Endothelial cell of umbilical vein (primary cell): ENCODE results near the gene PALM. TPM values are rescaled to one million over a fixed set of nuclear protein-coding genes. Genes with fewer than 3 reads are reported as not detected.

Source experiments
- BruUV-seq: library from RNA; stranded (reverse); fragments of 400-500 nt; replicated peaks from 2 replicates; lab custom pipeline; 2021; lab: Mats Ljungman, UMichigan
- CTCF ChIA-PET: fragments of 300-600, 350-600 bp; sonication (Branson Sonifier 250); formaldehyde crosslinking; loops from one replicate; lab custom pipeline; 2021; ENCODE audit warnings: antibody characterized with exemption, inconsistent platforms; lab: Charles Lee
- POLR2A ChIA-PET: fragments of 300-600, 350-600 bp; sonication (Branson Sonifier 250); formaldehyde crosslinking; loops from one replicate; lab custom pipeline; 2021; ENCODE audit warnings: antibody characterized with exemption, inconsistent platforms; lab: Charles Lee
- DNase-seq: peaks from one replicate; pipeline ENCODE4 v3.0.0-alpha.2; 2011; ENCODE audit warnings: low read depth, low spot score
- FAIRE-seq: peaks from 2 replicates; lab custom pipeline; 2011; peaks lifted over from hg19 to GRCh38; lab: Jason Lieb, UNC
- H2AFZ ChIP-seq: 2 replicates; pipeline ENCODE4 v1.6.0; 2012; ENCODE audit warnings: low read depth, low read length, control low read depth, inconsistent platforms
- H3K27ac ChIP-seq: 2 replicates; pipeline ENCODE4 v1.5.1; 2011; ENCODE audit warnings: low read depth, mild to moderate bottlenecking, control low read depth, low read length, moderate library complexity; ENCODE audit not compliant: insufficient read depth
- H3K27me3 ChIP-seq, 2 experiments: 2 replicates each; pipeline versions ENCODE4 v1.6.0 to v1.6.1; 2011; ENCODE audit warnings: low read length in 2 of 2, mixed read lengths in 1 of 2; ENCODE audit not compliant: control insufficient read depth in 2 of 2, insufficient read depth in 2 of 2
- H3K36me3 ChIP-seq, 2 experiments: 2 replicates in 1 of 2; 3 replicates in 1 of 2; pipeline ENCODE4 v1.5.1; 2011; ENCODE audit warnings: low read length in 2 of 2, mild to moderate bottlenecking in 1 of 2, moderate library complexity in 1 of 2; ENCODE audit not compliant: control insufficient read depth in 2 of 2, insufficient read depth in 2 of 2; ENCODE audit errors: extremely low read depth in 1 of 2
- H3K4me1 ChIP-seq: 3 replicates; pipeline ENCODE4 v1.5.1; 2011; ENCODE audit warnings: mild to moderate bottlenecking, low read length; ENCODE audit not compliant: control insufficient read depth, insufficient read depth; ENCODE audit errors: extremely low read depth
- H3K4me2 ChIP-seq: 2 replicates; pipeline ENCODE4 v1.6.1; 2011; ENCODE audit warnings: low read length, control low read depth, mixed read lengths; ENCODE audit not compliant: insufficient read depth
- H3K4me3 ChIP-seq, 3 experiments: fragments of 200-600 bp in 1 of 3; sonication (generic), shearing (Covaris generic) in 1 of 3; replicated peaks in 1 of 3; 2 replicates each; pipeline ENCODE4 v1.5.1; 2011 to 2016; ENCODE audit warnings: control low read depth in 3 of 3, low read length in 3 of 3, mild to moderate bottlenecking in 2 of 3, inconsistent platforms in 1 of 3, low read depth in 1 of 3, moderate library complexity in 1 of 3; ENCODE audit not compliant: insufficient read depth in 1 of 3
- H3K79me2 ChIP-seq: 2 replicates; pipeline ENCODE4 v1.6.0; 2012; ENCODE audit warnings: low read length, inconsistent platforms; ENCODE audit not compliant: control insufficient read depth, insufficient read depth
- H3K9ac ChIP-seq: replicated peaks from 2 replicates; pipeline ENCODE3; 2011; ENCODE audit warnings: low read length, control low read depth; ENCODE audit not compliant: insufficient read depth; ENCODE audit errors: extremely low read depth
- H3K9me1 ChIP-seq: replicated peaks from 3 replicates; pipeline ENCODE4 v1.6.0; 2011; ENCODE audit warnings: mild to moderate bottlenecking, low read length; ENCODE audit not compliant: control insufficient read depth, insufficient read depth; ENCODE audit errors: extremely low read depth
- H3K9me3 ChIP-seq: replicated peaks from 2 replicates; pipeline ENCODE4 v1.5.1; 2012; ENCODE audit warnings: low read length, inconsistent platforms; ENCODE audit not compliant: control insufficient read depth, insufficient read depth
- H4K20me1 ChIP-seq: replicated peaks from 2 replicates; pipeline ENCODE3; 2011; ENCODE audit warnings: mild to moderate bottlenecking, low read length; ENCODE audit not compliant: control insufficient read depth, insufficient read depth; ENCODE audit errors: extremely low read depth
- EZH2 ChIP-seq: IDR thresholded peaks from 2 replicates; pipeline ENCODE4 v1.6.1; 2012; ENCODE audit warnings: borderline replicate concordance, low read depth, mild to moderate bottlenecking, moderate library complexity, low read length, inconsistent platforms; ENCODE audit not compliant: severe bottlenecking
- FOS ChIP-seq: IDR thresholded peaks from 2 replicates; pipeline ENCODE4 v1.6.1; 2011; ENCODE audit warnings: mild to moderate bottlenecking, low read length, moderate library complexity, borderline replicate concordance; ENCODE audit not compliant: insufficient read depth
- GATA2 ChIP-seq: IDR thresholded peaks from 2 replicates; pipeline ENCODE4 v1.7.0; 2011; ENCODE audit warnings: low read depth, mild to moderate bottlenecking, moderate library complexity, mixed read lengths, low read length; ENCODE audit not compliant: insufficient read length, insufficient read depth
- JUN ChIP-seq: IDR thresholded peaks from 2 replicates; pipeline ENCODE4 v1.6.1; 2011; ENCODE audit warnings: borderline replicate concordance, low read depth; ENCODE audit not compliant: insufficient read length, insufficient read depth
- MYC ChIP-seq: IDR thresholded peaks from one replicate; pipeline ENCODE4 v1.6.1; 2011; ENCODE audit warnings: mild to moderate bottlenecking, low read depth, low read length
- POLR2A ChIP-seq: IDR thresholded peaks from 2 replicates; pipeline ENCODE4 v1.6.1; 2012; ENCODE audit warnings: low read depth, mild to moderate bottlenecking, control low read depth, low read length
- POLR2AphosphoS5 ChIP-seq: IDR thresholded peaks from 2 replicates; pipeline ENCODE4 v1.6.1; 2012; ENCODE audit warnings: low read depth, mild to moderate bottlenecking, control low read depth, low read length, moderate library complexity; ENCODE audit not compliant: insufficient read depth
- dilution Hi-C: fragments of 300-500 bp; cut with MboI; formaldehyde crosslinking; loops from one replicate; pipeline ENCODE4 v1.15.0; 2019; ENCODE audit warnings: low sequenced_read_pairs; ENCODE audit not compliant: extremely low pct_ligation_motif_present
- intact Hi-C: fragments of 100-400 bp; cut with micrococcal nuclease; formaldehyde crosslinking; loops from one replicate; pipeline ENCODE4 v1.10.0; 2022
- polyA plus RNA-seq, 4 experiments: library from polyadenylated mRNA; depleted of rRNA in 3 of 4; stranded (reverse) in 3 of 4; unstranded in 1 of 4; fragments of >200 nt; gene quantifications; 2 replicates each; pipeline versions ENCODE4 v1.2.1 to v1.2.3, GENCODE V29; 2011 to 2012; ENCODE audit warnings: missing spikeins in 1 of 4
- total RNA-seq: library from RNA; stranded (reverse); gene quantifications from 2 replicates; pipeline ENCODE4 v1.2.3, GENCODE V29; 2021
- TF ChIP-seq, protein P1 (sequence below), 2 donors: IDR thresholded peaks; 1 replicate in 1 of 2; 2 replicates in 1 of 2; pipeline ENCODE4 v1.5.1; 2011; ENCODE audit warnings: low read length in 2 of 2, mild to moderate bottlenecking in 2 of 2, moderate library complexity in 2 of 2, control low read depth in 1 of 2, inconsistent platforms in 1 of 2, low read depth in 1 of 2; ENCODE audit not compliant: insufficient read depth in 1 of 2; ENCODE audit errors: extremely low read depth in 1 of 2
- TF ChIP-seq, protein P2 (sequence below): IDR thresholded peaks from 2 replicates; pipeline ENCODE4 v1.6.1; 2011; ENCODE audit not compliant: insufficient read depth, insufficient read length

PALM gene
- total and polyA plus RNA-seq, 2 donors (not counting 3 experiments of a cell fraction or from before 2014, with no cell fraction given), result 3.9 to 31.8 TPM

DNA sequence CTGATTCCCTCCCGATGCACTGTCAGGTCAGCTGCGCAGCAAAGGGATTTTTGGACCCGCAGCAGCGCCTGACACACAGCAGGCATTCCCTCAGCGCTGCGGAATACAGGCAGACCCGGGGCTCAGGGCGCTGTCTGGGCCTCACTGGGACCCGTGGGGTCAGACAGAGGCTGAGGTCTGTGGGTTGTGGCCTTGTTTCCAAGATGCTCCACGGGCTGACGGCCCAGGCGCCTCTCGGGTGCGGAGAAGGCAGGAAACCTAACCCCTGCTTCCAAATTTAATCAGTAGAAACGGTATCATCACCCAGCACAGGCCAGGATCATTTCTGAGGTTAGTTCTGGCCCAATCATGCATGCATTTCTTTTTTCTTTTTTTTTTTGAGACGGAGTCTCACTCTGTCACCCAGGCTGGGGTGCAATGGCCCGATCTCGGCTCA is 45.0 kb upstream of the PALM start:
- Histone ChIP-seq H2AFZ (peak overlapping the region; percentile 93), H3K79me2 (peaks cover 43% of the 10 kb centered on the region), H3K4me2 (peak overlapping the region; percentile 62), H3K9me1 (no peaks in the 10 kb centered on the region), H3K4me1 (peaks cover 19% of the 10 kb centered on the region), H4K20me1 (no peaks in the 10 kb centered on the region), H3K27ac (peak overlapping the region; percentile 44), H3K9ac (peak overlapping the region; percentile 43), H3K36me3 (no peaks in the 10 kb centered on the region), H3K9me3 (no peaks in the 10 kb centered on the region), H3K27me3 (no peaks in the 10 kb centered on the region), H3K4me3 (peak overlapping the region in 2 of 3 experiments; percentile 27 to 29)
- dilution Hi-C loops, result no loop called here
- no peak for FAIRE-seq
- no TSS peak for BruUV-seq
- TF ChIP-seq EZH2, result no peak
- no peak for TF ChIP-seq POLR2A
- TF ChIP-seq MYC, result no peak
- no peak for TF ChIP-seq FOS
- TF ChIP-seq POLR2AphosphoS5, result no peak
- TF ChIP-seq, protein P1, sequence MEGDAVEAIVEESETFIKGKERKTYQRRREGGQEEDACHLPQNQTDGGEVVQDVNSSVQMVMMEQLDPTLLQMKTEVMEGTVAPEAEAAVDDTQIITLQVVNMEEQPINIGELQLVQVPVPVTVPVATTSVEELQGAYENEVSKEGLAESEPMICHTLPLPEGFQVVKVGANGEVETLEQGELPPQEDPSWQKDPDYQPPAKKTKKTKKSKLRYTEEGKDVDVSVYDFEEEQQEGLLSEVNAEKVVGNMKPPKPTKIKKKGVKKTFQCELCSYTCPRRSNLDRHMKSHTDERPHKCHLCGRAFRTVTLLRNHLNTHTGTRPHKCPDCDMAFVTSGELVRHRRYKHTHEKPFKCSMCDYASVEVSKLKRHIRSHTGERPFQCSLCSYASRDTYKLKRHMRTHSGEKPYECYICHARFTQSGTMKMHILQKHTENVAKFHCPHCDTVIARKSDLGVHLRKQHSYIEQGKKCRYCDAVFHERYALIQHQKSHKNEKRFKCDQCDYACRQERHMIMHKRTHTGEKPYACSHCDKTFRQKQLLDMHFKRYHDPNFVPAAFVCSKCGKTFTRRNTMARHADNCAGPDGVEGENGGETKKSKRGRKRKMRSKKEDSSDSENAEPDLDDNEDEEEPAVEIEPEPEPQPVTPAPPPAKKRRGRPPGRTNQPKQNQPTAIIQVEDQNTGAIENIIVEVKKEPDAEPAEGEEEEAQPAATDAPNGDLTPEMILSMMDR (IDR thresholded peaks at IDR 0.05; ENCODE audit: extremely low read depth in 1 of 2, insufficient read depth in 1 of 2, low read depth in 1 of 2, low read length in 2 of 2), result no peak
- TF ChIP-seq, protein P2, sequence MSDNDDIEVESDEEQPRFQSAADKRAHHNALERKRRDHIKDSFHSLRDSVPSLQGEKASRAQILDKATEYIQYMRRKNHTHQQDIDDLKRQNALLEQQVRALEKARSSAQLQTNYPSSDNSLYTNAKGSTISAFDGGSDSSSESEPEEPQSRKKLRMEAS, result no peak
- TF ChIP-seq JUN, result no peak
- TF ChIP-seq GATA2, result no peak
- no peak for DNase-seq
- intact Hi-C loops, result loop anchor here (1.0 to 2.0 kb wide), 3 partner anchors 17 to 206 kb away; no protein-coding TSS in a partner anchor
- POLR2A ChIA-PET, result no interaction called here
- CTCF ChIA-PET, result interaction anchor here (0.8 to 1.9 kb wide), 6 partner anchors 14 to 79 kb away, joined by 3 to 67 read pairs (median 4); no protein-coding TSS in a partner anchor
